ENCODE measurements around the gene TMCC1.

GRCh38 chr3:129610276-129610675 is 283.2 kb downstream of the TMCC1 start:
- TF ChIP-seq FOXM1 (IDR thresholded peaks at IDR 0.05; ENCODE audit: borderline replicate concordance) (no peak), NFRKB (IDR thresholded peaks at IDR 0.05) (no peak), SP1 (IDR thresholded peaks at IDR 0.05) (no peak), TARDBP (IDR thresholded peaks at IDR 0.05) (no peak), BHLHE40 (IDR thresholded peaks at IDR 0.05; ENCODE audit: borderline replicate concordance) (no peak), ZNF384 (IDR thresholded peaks at IDR 0.05) (no peak)
- TF ChIP-seq, protein P1, sequence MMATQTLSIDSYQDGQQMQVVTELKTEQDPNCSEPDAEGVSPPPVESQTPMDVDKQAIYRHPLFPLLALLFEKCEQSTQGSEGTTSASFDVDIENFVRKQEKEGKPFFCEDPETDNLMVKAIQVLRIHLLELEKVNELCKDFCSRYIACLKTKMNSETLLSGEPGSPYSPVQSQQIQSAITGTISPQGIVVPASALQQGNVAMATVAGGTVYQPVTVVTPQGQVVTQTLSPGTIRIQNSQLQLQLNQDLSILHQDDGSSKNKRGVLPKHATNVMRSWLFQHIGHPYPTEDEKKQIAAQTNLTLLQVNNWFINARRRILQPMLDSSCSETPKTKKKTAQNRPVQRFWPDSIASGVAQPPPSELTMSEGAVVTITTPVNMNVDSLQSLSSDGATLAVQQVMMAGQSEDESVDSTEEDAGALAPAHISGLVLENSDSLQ (IDR thresholded peaks at IDR 0.05), result no peak
